Amniotic stem cell (primary cell): ENCODE results near the gene MGAT4B.

Experiments
- DNase-seq: peaks from one replicate; lab custom pipeline; 2025; lab: John Stamatoyannopoulos, UW

MGAT4B gene

GRCh38 chr5:179769796-179770195 lies 36.9 kb downstream of the MGAT4B start:
- no peak for DNase-seq

GRCh38 chr5:179769271-179769670 lies 37.4 kb downstream of the MGAT4B start:
- no peak for DNase-seq

GRCh38 chr5:179768326-179769085 lies 38.2 kb downstream of the MGAT4B start:
- no peak for DNase-seq

GRCh38 chr5:179767496-179768100 lies 39.1 kb downstream of the MGAT4B start:
- no peak for DNase-seq

- no peak for DNase-seq
Observed at GRCh38 chr5:179766726-179767455, 39.8 kb downstream of the MGAT4B start.

- DNase-seq, result no peak
Observed at GRCh38 chr5:179766021-179766725, 40.5 kb downstream of the MGAT4B start.

- DNase-seq, result peak; percentile 41
Observed at GRCh38 chr5:179765400-179765799, 41.3 kb downstream of the MGAT4B start.

- no peak for DNase-seq
Observed at GRCh38 chr5:179764056-179764455, 42.6 kb downstream of the MGAT4B start.

- DNase-seq, result peak; percentile 73
Observed at GRCh38 chr5:179763215-179763945, 43.3 kb downstream of the MGAT4B start.

- no peak for DNase-seq
Observed at GRCh38 chr5:179762781-179763176, 43.9 kb downstream of the MGAT4B start.

GRCh38 chr5:179762079-179762780 lies 44.4 kb downstream of the MGAT4B start:
- DNase-seq, result no peak

- no peak for DNase-seq
Observed at GRCh38 chr5:179759581-179760551, 46.8 kb downstream of the MGAT4B start.

GRCh38 chr5:179758955-179759354 lies 47.7 kb downstream of the MGAT4B start:
- no peak for DNase-seq

- DNase-seq, result no peak
Observed at GRCh38 chr5:179755022-179755421, 51.6 kb downstream of the MGAT4B start.

GRCh38 chr5:179753971-179754370 lies 52.7 kb downstream of the MGAT4B start:
- DNase-seq, result no peak

- DNase-seq, result no peak
Observed at GRCh38 chr5:179749857-179750508, 56.7 kb downstream of the MGAT4B start.

GRCh38 chr5:179747811-179748210 lies 58.9 kb downstream of the MGAT4B start:
- DNase-seq, result no peak
